HK-2 (cell line): ENCODE data around the gene NUDT14.

Experiments
- DNase-seq: peaks from one replicate; pipeline ENCODE4 v3.0.0-alpha.2; 2018; ENCODE audit not compliant: unreplicated experiment

Gene NUDT14

GRCh38 chr14:105159344-105159743 is 21.8 kb downstream of the NUDT14 start:
- DNase-seq = no peak

- DNase-seq = no peak
These were observed 22.3 kb downstream of the NUDT14 start for GRCh38 chr14:105158794-105159193.

GRCh38 chr14:105157872-105158271 is 23.2 kb downstream of the NUDT14 start:
- DNase-seq = no peak

- no peak for DNase-seq
These were observed 24.4 kb downstream of the NUDT14 start for GRCh38 chr14:105156414-105157375.

- DNase-seq = no peak
These were observed 25.3 kb downstream of the NUDT14 start for GRCh38 chr14:105155681-105156413.

GRCh38 chr14:105155071-105155651 is 26.0 kb downstream of the NUDT14 start:
- DNase-seq = no peak

GRCh38 chr14:105154476-105154871 is 26.6 kb downstream of the NUDT14 start:
- no peak for DNase-seq

GRCh38 chr14:105153739-105154475 is 27.2 kb downstream of the NUDT14 start:
- DNase-seq = no peak

- no peak for DNase-seq
These were observed 27.8 kb downstream of the NUDT14 start for GRCh38 chr14:105153331-105153731.

- DNase-seq = no peak
These were observed 28.3 kb downstream of the NUDT14 start for GRCh38 chr14:105152794-105153241.

- DNase-seq = no peak
These were observed 29.0 kb downstream of the NUDT14 start for GRCh38 chr14:105151838-105152793.

GRCh38 chr14:105151084-105151837 is 29.9 kb downstream of the NUDT14 start:
- no peak for DNase-seq

GRCh38 chr14:105150368-105151083 is 30.6 kb downstream of the NUDT14 start:
- DNase-seq = no peak

GRCh38 chr14:105150026-105150367 is 31.1 kb downstream of the NUDT14 start:
- DNase-seq = no peak

GRCh38 chr14:105149146-105149781 is 31.8 kb downstream of the NUDT14 start:
- DNase-seq = no peak

- DNase-seq = no peak
These were observed 32.4 kb downstream of the NUDT14 start for GRCh38 chr14:105148604-105149145.

GRCh38 chr14:105147671-105148603 is 33.2 kb downstream of the NUDT14 start:
- no peak for DNase-seq
